ENCODE data around the gene CPXM2. TPM values are rescaled to one million over a fixed set of nuclear protein-coding genes. Genes with fewer than 3 reads are reported as not detected.

Gene CPXM2
- total RNA-seq, 1 experiment from 2014 or later = not detected

- in situ Hi-C loops (cut with HindIII; ENCODE audit: low pct_unique_long_range_greater_than_20kb, low sequenced_read_pairs) (no loop called here), intact Hi-C loops (cut with micrococcal nuclease; ENCODE audit: unreplicated experiment) (no loop called here)
- no peak for TF ChIP-seq POLR2AphosphoS5 (IDR thresholded peaks at IDR 0.05; ENCODE audit: low read depth, low read length)
- TF ChIP-seq CTCF (IDR thresholded peaks at IDR 0.05) = no peak
- TF ChIP-seq TCF7L2 (IDR thresholded peaks at IDR 0.05; ENCODE audit: low read depth, low read length) = no peak
- TF ChIP-seq REST (IDR thresholded peaks at IDR 0.05; ENCODE audit: insufficient read depth in 1 of 2, low read depth in 2 of 2, low read length in 1 of 2) = no peak
- no peak for TF ChIP-seq SIN3A (IDR thresholded peaks at IDR 0.05; ENCODE audit: borderline replicate concordance, insufficient read depth, low read depth, low read length)
- BruUV-seq (replicated peaks) = no TSS peak
- H3K4me3 ChIP-seq (ENCODE audit: low read depth in 2 of 2, low read length in 2 of 2) = no peak overlapping the region
- H3K27ac ChIP-seq (ENCODE audit: low read length) = no peak overlapping the region
- H3K36me3 ChIP-seq (ENCODE audit: control insufficient read depth, insufficient read depth, low read length) = no peaks in the 10 kb centered on the region
- ATAC-seq = no peak
- ChIA-PET CTCF (no interaction called here), POLR2A (no interaction called here)
- peaks cover 6% of the 10 kb centered on the region; the same call in 1 of the 2 replicates for H3K27me3 ChIP-seq (ENCODE audit: control insufficient read depth, insufficient read depth, low read length)
- no peaks in the 10 kb centered on the region for H3K9me3 ChIP-seq (ENCODE audit: control insufficient read depth, insufficient read depth, low read depth, low read length)
- no peaks in the 10 kb centered on the region for H3K4me1 ChIP-seq (ENCODE audit: control insufficient read depth, insufficient read depth, low read length)
- DNase-seq (ENCODE audit: low read depth, low spot score) = no peak
Measured at GRCh38 chr10:123893651-123894050, 2.0 kb upstream of the CPXM2 start.

DNA sequence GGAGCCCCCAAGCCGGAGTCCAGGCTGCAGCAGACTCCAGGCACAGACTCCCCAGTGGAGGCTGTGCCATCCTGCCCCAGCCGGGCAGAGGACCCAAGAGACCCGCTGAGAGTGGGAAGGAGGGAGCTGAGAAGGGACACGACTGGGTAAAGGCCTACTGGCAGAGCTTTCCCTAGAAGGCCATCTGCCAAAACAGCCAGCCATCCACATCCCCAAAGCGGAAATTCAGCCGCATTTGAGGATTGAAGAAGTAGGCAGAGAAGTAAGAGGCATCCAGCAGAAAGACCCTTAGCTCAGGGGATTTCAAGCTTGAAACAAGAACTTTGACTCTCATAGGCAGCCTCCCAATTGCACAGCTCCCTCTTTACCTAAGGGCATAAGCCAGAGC lies 857 bp downstream of the CPXM2 start:
- no peak for DNase-seq (ENCODE audit: low read depth, low spot score)
- Histone ChIP-seq H3K4me1 (ENCODE audit: control insufficient read depth, insufficient read depth, low read length) (no peaks in the 10 kb centered on the region), H3K27ac (ENCODE audit: low read length) (no peak overlapping the region), H3K27me3 (ENCODE audit: control insufficient read depth, insufficient read depth, low read length) (peaks cover 10% of the 10 kb centered on the region), H3K36me3 (ENCODE audit: control insufficient read depth, insufficient read depth, low read length) (no peaks in the 10 kb centered on the region), H3K9me3 (ENCODE audit: control insufficient read depth, insufficient read depth, low read depth, low read length) (no peaks in the 10 kb centered on the region), H3K4me3 (ENCODE audit: low read depth in 2 of 2, low read length in 2 of 2) (no peak overlapping the region)
- CTCF ChIA-PET = no interaction called here
- no peak for ATAC-seq
- in situ Hi-C loops (cut with HindIII; ENCODE audit: low pct_unique_long_range_greater_than_20kb, low sequenced_read_pairs) = no loop called here
- no peak for TF ChIP-seq POLR2AphosphoS5 (IDR thresholded peaks at IDR 0.05; ENCODE audit: low read depth, low read length)
- TF ChIP-seq CTCF (IDR thresholded peaks at IDR 0.05) = no peak
- no peak for TF ChIP-seq TCF7L2 (IDR thresholded peaks at IDR 0.05; ENCODE audit: low read depth, low read length)
- no peak for TF ChIP-seq SIN3A (IDR thresholded peaks at IDR 0.05; ENCODE audit: borderline replicate concordance, insufficient read depth, low read depth, low read length)
- TF ChIP-seq REST (IDR thresholded peaks at IDR 0.05; ENCODE audit: insufficient read depth in 1 of 2, low read depth in 2 of 2, low read length in 1 of 2) = no peak
- POLR2A ChIA-PET = no interaction called here
- intact Hi-C loops (cut with micrococcal nuclease; ENCODE audit: unreplicated experiment) = no loop called here
- BruUV-seq (replicated peaks) = no TSS peak

Measured in Panc1 (cell line).